HEK293T (cell line): ENCODE data around the gene OR1F1.

Experiments
- ARNT ChIP-seq: fragments of 450-650 bp; IDR thresholded peaks from 2 replicates; pipeline ENCODE4 v1.6.1; 2017; ENCODE audit warnings: mild to moderate bottlenecking
- BHLHE40 ChIP-seq: fragments of 450-650 bp; IDR thresholded peaks from 2 replicates; pipeline ENCODE4 v1.6.1; 2016; ENCODE audit warnings: mild to moderate bottlenecking, moderate library complexity, borderline replicate concordance
- ELF4 ChIP-seq: fragments of 450-650 bp; IDR thresholded peaks from 2 replicates; pipeline ENCODE4 v1.6.1; 2017; ENCODE audit warnings: antibody characterized with exemption
- FOXA1 ChIP-seq: fragments of 450-650 bp; IDR thresholded peaks from 2 replicates; pipeline ENCODE4 v1.6.1; 2016; ENCODE audit warnings: mild to moderate bottlenecking
- FOXK2 ChIP-seq: fragments of 450-650 bp; IDR thresholded peaks from 2 replicates; pipeline ENCODE4 v1.6.1; 2016; ENCODE audit warnings: mild to moderate bottlenecking
- FOXM1 ChIP-seq: fragments of 450-650 bp; IDR thresholded peaks from 2 replicates; pipeline ENCODE4 v1.6.1; 2017; ENCODE audit warnings: mild to moderate bottlenecking, borderline replicate concordance
- HDGF ChIP-seq: fragments of 450-650 bp; IDR thresholded peaks from 2 replicates; pipeline ENCODE4 v1.6.1; 2017; ENCODE audit warnings: antibody characterized with exemption, borderline replicate concordance
- PKNOX1 ChIP-seq: fragments of 450-650 bp; IDR thresholded peaks from 2 replicates; pipeline ENCODE4 v1.6.1; 2016
- SP1 ChIP-seq: fragments of 450-650 bp; IDR thresholded peaks from 2 replicates; pipeline ENCODE4 v1.6.1; 2017
- SUZ12 ChIP-seq: fragments of 450-650 bp; IDR thresholded peaks from 2 replicates; pipeline ENCODE4 v1.6.1; 2016; ENCODE audit warnings: mild to moderate bottlenecking
- TARDBP ChIP-seq: fragments of 450-650 bp; IDR thresholded peaks from 2 replicates; pipeline ENCODE4 v1.6.1; 2016
- ZNF384 ChIP-seq: fragments of 450-650 bp; IDR thresholded peaks from 2 replicates; pipeline ENCODE4 v1.6.1; 2016

- TF ChIP-seq ELF4 (no peak), BHLHE40 (no peak), FOXM1 (no peak), SP1 (no peak), PKNOX1 (no peak), ZNF384 (no peak), ARNT (no peak), TARDBP (no peak), FOXA1 (no peak), HDGF (no peak), SUZ12 (no peak), FOXK2 (no peak)
These were observed 4.4 kb upstream of the OR1F1 start for GRCh38 chr16:3183445-3184139.
